HG03175 (cell line): Measurements from ENCODE around the gene MFF.
"Not testable (repeated sequence)": the region's sequence is repeated elsewhere in the genome, so short reads cannot be mapped to it uniquely, and the experiment has no call there.

Experiments used
- ATAC-seq: cut with Tn5 transposase; IDR thresholded peaks from one replicate; pipeline ENCODE4 v1.9.1; 2021; ENCODE audit warnings: mild to moderate bottlenecking, moderate library complexity; ENCODE audit not compliant: unreplicated experiment

MFF gene

DNA sequence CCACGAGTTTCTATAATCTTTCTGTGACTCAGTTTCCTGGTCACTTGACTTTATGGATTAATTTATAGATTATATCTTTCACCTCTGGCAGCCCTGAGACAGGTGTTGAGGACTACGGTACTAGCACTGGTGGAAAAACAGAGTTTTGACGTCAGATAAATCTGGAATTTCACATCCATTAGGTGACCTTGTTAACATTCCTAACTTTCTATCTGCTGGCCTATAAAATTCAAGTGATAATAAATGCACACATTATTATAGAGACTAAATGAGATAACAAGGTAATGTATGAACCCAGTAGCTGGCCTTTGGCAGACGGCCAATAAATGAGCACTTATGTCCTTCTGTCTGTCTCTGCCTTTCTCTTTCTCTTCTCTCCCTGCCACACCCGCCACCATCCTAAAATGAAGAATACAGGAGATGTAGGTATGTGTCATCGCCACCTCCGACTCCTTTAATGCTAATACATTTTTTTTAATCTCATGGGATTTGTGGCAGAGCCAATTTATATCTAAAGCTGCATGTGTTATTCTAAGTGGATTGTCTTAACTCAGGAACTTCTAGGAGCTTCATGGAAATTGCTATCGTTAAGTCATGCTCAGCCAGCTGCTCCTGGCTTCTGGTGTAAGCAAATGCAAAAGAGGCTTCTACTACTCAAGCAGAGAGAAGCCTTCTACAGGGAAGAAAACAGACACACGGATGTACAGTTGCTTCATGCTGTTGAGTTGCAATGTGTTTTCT is 51.8 kb downstream of the MFF start:
- no peak for ATAC-seq

DNA sequence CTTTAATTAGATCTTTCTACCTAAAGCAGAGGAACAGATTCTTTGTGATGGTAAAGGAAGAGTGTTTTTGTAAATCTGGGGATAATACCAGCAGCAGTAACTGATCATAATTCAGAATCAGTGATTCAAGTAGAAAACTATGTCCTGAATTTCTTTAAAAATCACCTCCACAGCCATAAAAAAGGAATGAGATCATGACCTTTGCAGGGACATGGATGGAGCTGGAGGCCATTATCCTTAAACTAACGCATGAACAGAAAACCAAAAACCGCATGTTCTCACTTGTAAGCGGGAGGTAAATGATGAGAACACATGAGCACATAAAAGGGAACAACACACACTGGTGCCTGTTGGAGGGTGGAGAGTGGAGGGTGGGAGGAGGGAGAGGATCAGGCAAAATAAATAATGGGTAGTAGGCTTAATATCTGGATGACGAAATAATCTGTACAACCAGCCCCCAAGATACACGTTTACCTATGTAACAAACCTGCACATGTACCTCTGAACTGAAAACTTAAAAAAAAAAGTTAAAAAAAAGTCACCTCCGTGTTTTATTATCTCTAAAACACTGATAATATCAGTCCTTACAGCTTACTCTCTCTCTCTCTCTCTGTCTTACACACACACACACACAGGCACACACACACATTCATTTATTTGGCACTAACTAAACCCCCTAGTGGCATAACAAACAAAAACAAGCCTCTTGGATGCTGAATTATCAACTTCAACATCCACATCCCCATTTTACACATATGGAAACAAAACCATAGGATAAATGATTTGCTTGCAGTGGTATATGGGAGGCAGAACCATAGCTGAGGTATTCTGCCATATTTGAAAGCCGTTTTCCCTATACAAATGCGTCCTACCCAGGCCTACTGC is 52.7 kb downstream of the MFF start:
- ATAC-seq = no peak

DNA sequence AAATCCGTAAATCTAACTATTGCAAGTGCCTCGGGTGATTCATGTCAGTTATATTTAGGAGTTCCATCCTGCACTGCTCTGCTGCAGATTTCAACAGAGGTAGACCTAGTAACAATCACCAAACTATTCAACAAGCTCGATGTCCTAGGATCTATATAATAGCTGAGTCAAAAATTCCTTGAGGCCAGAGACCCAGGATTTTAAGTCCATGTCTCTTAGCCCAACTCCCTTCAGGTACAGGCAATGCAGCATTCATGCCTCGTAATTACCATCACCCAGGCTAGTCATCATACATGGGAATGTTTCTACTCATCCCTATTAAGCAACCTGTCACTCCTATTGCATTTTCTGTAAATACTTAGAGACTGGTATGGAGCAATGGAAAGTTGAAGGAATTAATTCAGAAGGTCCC is 53.3 kb downstream of the MFF start:
- no peak for ATAC-seq

DNA sequence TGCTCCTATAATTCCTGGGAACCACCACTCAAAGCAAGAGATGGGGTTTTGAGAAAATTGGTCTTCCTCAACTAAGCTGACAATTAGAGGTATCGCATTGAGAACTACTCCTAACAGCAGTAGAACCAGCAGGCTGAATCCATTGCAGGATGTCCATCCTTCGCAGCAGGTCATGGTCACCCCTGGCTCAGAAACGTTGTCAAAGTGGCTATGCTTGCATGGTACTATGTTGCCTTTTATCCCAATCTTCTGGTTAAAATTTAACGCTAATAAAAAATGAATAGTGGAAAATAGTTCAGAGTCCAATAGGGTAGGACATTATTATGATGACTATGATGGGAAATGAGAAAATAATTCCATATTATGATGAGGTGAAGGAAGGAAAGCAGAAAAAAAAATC is 54.0 kb downstream of the MFF start, which contains the start of gene TM4SF20:
TM4SF20 (minus strand) TSS at position 212 of the 400 bp plus-strand sequence; CDS start at position 174, 38 bp downstream.
- no peak for ATAC-seq

DNA sequence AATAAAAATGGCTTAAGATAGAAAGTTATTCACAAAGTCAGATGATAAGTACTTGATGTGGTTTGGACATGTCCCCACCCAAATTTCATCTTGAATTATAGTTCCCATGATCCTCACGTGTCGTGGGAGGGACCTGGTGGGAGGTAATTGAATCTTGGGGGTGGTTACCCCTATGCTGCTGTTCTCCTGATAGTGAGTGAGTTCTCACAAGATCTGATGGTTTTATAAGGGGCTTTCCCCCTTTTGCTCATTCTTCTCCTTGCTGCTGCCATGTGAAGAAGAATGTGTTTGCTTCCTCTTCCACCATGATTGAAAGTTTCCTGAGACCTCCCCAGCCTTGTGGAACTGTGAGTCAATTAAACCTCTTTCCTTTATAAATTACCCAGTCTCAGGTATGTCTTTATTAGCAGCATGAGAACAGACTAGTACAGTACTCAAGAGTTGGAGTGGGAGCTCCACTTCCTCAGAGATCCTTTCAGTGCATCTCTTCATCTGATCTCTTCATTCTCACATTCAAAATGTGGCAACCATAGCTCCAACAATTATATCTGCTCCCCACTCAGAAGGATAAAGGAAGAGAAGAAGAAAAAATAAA is 57.3 kb downstream of the MFF start:
- ATAC-seq = not testable (repeated sequence)

DNA sequence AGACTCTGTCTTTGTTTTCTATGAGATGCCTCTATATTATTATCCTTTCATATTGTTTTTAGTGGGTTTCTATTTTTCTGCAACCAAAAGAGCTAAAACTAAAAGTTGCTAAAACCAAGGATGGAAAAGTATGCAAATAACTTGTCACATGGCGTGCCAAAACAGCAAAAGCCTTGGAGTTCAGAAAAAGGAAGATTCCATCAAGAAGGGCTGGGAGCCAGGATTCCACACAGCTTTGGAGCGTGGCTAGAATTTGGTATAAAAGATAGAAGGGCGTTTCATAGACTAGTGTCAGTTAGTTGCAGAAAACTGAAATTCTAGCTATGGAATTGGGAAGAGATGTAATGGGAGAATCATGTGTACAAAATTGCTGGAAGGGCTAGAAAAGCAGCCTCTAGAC is 58.6 kb downstream of the MFF start:
- ATAC-seq = no peak

DNA sequence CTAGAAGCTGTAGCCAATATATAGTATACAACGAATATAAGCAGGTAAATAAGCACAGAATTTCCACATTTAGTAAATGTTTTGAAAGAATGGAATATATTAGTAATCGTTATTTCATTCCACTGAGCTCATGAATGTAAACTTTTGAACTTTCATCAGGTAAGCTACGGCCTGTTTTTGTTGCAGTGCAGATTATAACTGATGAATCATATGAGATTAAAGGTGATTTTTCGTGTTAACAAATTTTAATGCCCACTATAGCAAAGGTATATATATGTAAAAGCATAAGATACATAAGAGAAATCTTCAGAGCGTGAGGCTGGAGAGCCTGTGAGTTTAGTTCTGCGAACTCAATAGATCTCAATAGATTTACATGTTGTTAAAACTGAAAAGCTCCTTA is 61.6 kb downstream of the MFF start:
- no peak for ATAC-seq

DNA sequence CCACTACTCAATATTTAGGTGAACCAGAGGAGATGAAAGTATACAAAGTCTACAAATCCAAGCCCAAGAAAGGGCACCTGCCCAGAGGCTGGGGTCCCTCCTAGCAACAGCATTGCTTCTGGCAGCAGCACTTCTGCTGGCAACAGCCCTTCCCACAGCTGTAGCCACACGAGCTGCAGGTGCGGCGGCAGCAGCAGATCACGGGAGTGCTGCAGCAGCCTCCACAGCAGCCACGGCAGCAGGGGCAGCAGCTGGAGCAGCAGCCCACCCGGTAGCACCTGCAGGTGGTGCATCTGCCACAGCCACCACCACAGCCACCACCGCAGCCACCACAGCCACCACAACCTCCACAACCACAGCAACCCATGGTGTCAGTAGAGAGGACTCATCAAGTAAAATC is 62.5 kb downstream of the MFF start, which contains the start of gene SCYGR1:
SCYGR1 (minus strand) TSS at position 367 of the 400 bp plus-strand sequence; CDS start at position 367, 0 bp downstream.
- not testable (repeated sequence) for ATAC-seq

DNA sequence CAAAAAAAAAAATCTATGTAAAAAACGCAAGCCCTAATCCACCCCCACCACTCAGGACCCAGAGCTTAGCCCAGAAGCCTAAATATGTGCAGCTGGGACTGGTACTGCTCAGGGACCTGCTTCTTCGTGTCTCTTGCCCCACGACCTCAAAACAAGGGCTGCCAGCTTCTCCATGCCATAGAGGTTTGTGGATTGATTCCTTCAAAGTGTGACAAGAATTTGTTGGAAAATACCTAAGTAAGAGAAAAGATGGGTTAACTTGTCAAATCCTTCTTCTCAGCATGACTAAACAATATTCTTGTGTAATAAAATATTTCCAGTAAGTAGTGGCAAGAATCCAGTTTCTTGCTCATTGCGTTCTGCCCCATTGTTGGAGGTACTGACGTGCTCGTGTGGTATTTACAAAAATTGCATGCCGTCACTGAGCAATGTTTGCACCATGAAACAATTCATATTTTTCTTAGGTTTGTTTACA is 63.5 kb downstream of the MFF start:
- no peak for ATAC-seq

DNA sequence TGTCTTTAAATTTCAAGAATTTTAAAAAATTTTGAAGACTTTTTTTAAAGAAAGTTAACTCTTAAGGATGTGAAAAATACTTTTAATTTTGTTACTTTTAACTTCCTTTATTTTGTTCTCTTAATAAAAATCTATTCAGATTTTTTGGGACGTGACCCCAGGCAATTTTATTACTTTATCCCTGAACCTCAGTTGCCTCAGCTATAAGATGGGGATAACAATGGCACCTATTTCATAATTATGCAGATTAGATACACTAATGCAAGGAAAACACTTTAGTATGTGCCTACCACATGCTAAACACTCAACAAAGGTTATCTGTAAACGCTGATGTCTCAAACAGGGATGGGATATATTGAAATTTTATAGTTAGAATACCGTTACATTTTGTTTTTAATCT is 64.2 kb downstream of the MFF start:
- no peak for ATAC-seq

DNA sequence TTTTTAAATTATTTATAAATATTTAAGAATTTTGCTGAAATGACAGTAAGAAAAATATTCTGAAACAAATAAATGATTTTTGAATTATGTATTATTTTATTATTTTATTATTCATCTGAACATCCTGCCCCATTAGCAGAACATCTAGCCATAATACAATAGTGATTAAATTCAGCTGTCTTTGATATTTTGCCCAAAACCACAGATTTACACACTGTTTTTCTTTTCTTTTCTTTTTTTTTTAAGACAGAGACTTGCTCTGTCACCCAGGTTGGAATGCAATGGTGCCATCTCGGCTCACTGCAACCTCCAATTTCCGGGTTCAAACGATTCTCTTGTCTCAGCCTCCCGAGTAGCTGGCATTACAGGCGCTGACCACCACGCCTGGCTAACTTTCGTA is 64.6 kb downstream of the MFF start:
- no peak for ATAC-seq

DNA sequence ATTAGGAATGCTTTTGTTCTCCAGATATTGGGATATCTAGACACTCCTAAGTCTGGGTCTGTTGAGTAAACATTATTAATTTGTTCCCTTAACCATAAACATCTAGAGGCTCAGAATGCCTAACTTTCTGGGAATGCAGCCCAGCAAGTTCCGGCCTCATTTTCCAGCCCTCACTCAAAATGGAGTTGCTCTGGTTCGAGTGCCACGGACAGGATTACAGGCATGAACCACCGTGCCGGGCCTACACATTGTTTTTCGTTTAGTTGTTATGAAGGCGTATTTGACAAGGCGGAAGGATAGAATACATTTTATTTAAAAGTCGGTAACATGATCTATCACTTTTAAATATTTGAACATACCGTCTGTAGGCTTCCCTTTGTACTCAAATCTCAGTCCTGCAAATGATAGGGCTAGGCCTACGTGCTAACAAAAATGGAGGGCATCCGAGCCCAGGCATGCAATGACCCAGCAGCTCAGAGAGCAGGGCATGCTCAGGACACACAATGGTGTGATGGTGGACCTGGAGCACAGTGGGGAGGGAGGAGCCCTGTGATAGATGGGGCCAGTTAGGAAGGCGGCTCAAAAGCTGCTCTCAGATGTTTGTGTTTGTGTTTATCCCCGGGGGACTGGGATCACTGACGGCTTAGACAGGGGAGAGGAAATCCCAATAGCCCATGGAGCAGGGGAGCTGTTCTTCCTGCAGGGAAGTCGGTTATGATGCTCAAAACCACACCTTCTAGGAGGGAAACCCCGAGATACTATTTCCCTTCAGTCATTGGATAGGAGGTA is 65.6 kb downstream of the MFF start:
- ATAC-seq = no peak

DNA sequence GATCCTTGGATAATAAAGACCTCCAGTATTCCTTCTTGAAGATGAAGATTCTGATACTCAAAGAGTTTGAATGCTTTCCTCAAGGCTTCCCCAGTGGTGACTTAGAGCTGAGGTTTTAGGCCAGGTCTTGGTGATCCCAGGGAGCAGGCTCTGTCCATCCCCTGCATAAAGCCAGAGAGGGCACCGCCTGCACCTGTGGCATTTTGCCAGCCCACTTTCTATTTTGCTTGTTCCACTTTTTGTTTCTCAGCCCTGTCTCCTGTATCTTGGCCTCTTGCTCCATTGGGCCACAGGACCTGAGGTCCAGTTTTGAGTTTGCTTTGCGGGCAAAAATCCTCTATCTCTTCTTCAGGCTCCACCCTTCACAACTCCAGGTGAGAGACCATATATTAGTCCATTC is 69.3 kb downstream of the MFF start:
- no peak for ATAC-seq

DNA sequence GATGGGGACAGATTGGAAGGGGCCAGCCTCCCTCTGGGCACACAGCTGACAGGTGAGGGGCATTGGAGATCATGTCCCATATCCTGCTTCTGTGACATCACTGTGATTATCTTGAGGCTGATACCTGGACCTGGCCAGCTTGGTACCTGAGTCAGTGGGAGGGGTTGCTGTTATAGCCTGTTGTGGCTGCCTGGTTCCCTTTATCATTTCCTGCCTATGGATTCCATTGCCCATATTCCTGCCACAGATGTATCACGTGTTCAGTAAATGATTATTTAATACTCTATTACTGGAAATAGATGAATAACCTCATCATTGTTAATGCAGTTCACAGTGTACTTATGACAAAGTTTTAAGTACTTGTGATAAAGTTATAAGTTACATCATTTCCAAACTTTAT is 70.5 kb downstream of the MFF start:
- no peak for ATAC-seq

DNA sequence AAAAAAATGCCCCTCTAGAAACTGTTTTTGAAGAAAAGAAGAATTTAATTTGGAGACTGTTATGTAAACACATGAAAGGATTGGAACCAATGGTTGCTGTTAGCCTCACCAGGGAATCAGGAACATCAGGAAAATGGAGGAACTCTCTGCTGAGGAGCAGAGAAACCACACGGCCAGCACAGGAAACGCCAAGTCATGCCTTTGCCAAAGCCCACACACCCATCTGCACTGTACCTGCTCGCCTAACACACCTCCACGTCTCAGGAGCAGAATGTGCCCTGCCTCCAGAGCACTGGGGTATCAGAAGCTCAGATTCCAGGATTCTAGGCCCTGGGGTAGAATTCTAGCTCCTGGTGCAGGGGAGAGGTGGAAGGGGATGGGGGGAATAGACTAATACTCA is 72.5 kb downstream of the MFF start:
- no peak for ATAC-seq

DNA sequence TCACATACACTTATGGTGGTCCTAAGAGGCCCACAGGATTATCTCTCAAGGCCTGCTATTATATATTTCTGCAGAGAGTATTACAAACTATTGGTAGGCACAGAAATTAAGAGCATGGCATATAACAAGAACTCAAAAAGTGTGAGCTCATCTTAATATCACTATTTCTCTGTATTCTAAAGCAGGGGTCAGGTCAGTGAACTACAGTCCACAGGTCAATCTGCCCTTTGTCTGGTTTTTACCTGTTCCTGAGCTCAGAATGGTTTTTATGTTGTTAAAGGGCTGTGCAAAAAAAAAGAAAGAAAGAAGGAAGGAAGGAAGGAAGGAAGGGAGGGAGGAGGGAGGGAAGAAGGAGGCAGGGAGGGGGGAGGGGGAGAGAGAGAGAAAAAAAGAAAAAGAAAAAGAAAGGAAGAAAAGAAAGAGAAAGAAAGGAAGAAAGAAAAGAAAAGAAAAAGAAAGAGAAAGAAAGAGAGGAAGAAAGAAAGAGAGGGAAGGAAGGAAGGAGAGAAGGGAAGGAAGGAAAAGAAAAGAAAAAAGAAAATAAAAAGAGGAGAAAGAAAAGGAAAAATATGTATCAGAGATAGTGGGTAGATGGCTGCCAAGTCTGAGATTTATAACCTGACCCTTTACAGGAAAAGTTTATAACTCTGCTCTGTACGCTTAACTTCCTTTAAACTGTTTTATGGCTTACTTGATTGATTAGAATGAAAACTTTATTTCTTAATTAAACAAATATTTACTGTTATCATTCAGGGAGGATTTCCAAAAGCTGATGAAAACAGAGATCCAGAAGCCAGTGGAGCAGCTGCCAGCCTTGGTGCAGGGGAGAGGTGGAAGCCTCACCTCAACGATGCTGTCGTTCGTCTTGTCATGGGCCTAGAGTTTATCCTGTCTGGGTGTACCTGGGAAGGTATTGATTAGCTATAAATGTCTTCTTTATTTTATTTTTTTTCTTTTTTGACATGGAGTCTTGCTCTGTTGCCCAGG is 73.9 kb downstream of the MFF start:
- no peak for ATAC-seq

DNA sequence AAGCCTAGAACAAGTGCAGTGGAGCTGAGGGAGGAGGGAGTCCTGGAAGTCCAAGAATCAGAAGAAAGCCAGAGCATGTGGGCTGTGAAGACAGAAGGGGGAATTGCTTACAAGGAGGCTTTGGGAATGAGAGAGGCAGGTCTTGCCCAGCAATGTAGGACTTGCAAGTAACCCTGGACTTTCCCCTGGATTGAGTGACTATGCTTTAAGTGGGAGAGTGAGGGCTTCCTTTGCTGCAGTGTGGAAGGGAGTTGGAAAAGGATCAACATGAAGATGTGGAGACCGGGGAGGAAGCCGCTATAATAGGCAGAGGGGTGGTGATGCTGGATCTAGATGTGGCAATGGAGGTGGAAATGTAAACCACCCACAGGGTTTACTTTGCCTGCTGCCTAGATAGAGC is 76.5 kb downstream of the MFF start:
- ATAC-seq = no peak

DNA sequence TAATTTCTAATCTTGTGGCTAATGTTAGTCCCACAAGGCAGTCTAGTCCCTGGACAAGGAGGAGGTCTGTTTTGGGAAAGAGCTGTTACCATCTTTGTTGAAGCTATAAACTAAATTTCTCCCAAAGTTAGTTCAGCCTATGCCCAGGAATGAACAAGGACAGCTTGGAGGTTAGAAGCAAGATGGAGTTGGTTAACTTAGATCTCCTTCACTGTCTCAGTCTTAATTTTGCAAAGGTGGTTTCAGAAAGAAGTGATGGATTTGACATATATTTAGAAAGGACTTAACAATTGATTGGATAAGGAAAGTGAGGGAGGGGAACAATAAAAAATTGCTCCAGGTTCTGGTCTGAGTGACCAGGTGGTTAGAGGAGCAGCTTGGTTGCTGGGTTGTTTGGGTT is 77.3 kb downstream of the MFF start:
- ATAC-seq = no peak

DNA sequence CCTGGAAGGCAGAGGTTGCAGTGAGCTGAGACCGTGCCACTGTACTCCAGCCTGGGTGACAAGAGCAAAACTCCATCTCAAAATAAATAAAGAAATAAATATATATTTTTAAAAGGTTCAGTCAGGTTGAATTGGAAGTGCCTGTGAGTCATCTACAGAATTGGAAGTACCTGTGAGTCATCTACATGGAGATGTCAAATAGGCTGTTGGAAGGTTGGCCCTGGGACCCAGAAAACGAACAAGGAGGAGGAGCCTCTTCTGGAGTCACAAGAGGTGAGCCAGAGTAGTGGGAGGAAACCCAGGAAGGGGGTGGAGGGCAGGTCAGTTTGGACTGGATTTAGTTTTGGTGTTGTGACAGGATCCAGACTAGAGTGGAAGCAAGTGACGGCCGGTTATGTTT is 77.9 kb downstream of the MFF start:
- no peak for ATAC-seq
